ENCODE data around the gene PDPK1.
"Not testable (repeated sequence)": the region's sequence is repeated elsewhere in the genome, so short reads cannot be mapped to it uniquely, and the experiment has no call there.

GRCh38 chr16:2651268-2651871 is 113.5 kb downstream of the PDPK1 start:
- TF ChIP-seq CTCF (conservative IDR thresholded peaks at IDR 0.05; ENCODE audit: low read depth, low read length); EZH2 (IDR thresholded peaks at IDR 0.05; ENCODE audit: borderline replicate concordance, low read depth, low read length, poor library complexity, severe bottlenecking): not testable (repeated sequence)
